Type B pancreatic cell (in vitro differentiated cells): ENCODE measurements around the gene JAK3. TPM values are rescaled to one million over a fixed set of nuclear protein-coding genes. Genes with fewer than 3 reads are reported as not detected.

Experiments
- DNase-seq: peaks from one replicate; pipeline ENCODE4 v3.0.0; 2021; ENCODE audit warnings: mixed read lengths; ENCODE audit not compliant: unreplicated experiment; ENCODE audit errors: extremely low spot score
- H3K27ac Mint-ChIP-seq: 2 replicates; pipeline ENCODE4 v1.8.0; 2021; ENCODE audit warnings: mild to moderate bottlenecking, mixed read lengths
- H3K27me3 Mint-ChIP-seq: 2 replicates; pipeline ENCODE4 v1.8.0; 2021; ENCODE audit warnings: mixed read lengths
- H3K36me3 Mint-ChIP-seq: 2 replicates; pipeline ENCODE4 v1.8.0; 2021; ENCODE audit warnings: mixed read lengths
- H3K4me1 Mint-ChIP-seq: one replicate; pipeline ENCODE4 v1.8.0; 2021; ENCODE audit warnings: mixed read lengths; ENCODE audit not compliant: unreplicated experiment
- H3K4me3 Mint-ChIP-seq: 2 replicates; pipeline ENCODE4 v1.8.0; 2021; ENCODE audit warnings: mild to moderate bottlenecking, mixed read lengths
- H3K9me3 Mint-ChIP-seq: 2 replicates; pipeline ENCODE4 v1.8.0; 2021; ENCODE audit warnings: mixed read lengths
- CTCF ChIP-seq: fragments of 200-600 bp; sonication (generic); conservative IDR thresholded peaks from 2 replicates; pipeline ENCODE4 v1.5.0; 2021; ENCODE audit warnings: antibody characterized with exemption, mild to moderate bottlenecking
- total RNA-seq: library from RNA; stranded (reverse); gene quantifications from 2 replicates; pipeline ENCODE4 v1.2.1, GENCODE V29; 2021; ENCODE audit warnings: low replicate concordance

JAK3 gene
- total RNA-seq, 1 donor from 2014 or later, result 4.3 TPM

GRCh38 chr19:17873786-17874757 lies 26.3 kb upstream of the JAK3 start:
- DNase-seq, result no peak
- Mint-ChIP-seq H3K9me3 (no peaks in the 10 kb centered on the region), H3K27ac (peak overlapping the region; percentile 46), H3K4me3 (peak overlapping the region; percentile 70), H3K27me3 (peaks cover 43% of the 10 kb centered on the region), H3K4me1 (no peaks in the 10 kb centered on the region), H3K36me3 (no peaks in the 10 kb centered on the region)
- TF ChIP-seq CTCF, result no peak

GRCh38 chr19:17872251-17873001 lies 24.6 kb upstream of the JAK3 start:
- H3K4me3 Mint-ChIP-seq, result no peak overlapping the region
- H3K36me3 Mint-ChIP-seq, result no peaks in the 10 kb centered on the region
- no peaks in the 10 kb centered on the region for H3K9me3 Mint-ChIP-seq
- no peak for DNase-seq
- no peak overlapping the region for H3K27ac Mint-ChIP-seq
- no peaks in the 10 kb centered on the region for H3K4me1 Mint-ChIP-seq
- TF ChIP-seq CTCF, result no peak
- H3K27me3 Mint-ChIP-seq, result peaks cover 56% of the 10 kb centered on the region

GRCh38 chr19:17871878-17872250 lies 24.1 kb upstream of the JAK3 start, which contains the start of gene SLC5A5:
Gene SLC5A5, plus strand, starts transcription at chr19:17871945. Its CDS starts 375 bp downstream, at chr19:17872320.
- DNase-seq, result no peak
- Mint-ChIP-seq H3K4me1 (no peaks in the 10 kb centered on the region), H3K36me3 (no peaks in the 10 kb centered on the region), H3K9me3 (no peaks in the 10 kb centered on the region), H3K4me3 (peak within 1 kb of the TSS; percentile 51), H3K27me3 (peaks cover 56% of the 10 kb centered on the region), H3K27ac (no peak within 1 kb of the TSS)
- no peak for TF ChIP-seq CTCF

- no peak overlapping the region for H3K4me3 Mint-ChIP-seq
- no peaks in the 10 kb centered on the region for H3K9me3 Mint-ChIP-seq
- no peak for DNase-seq
- no peak for TF ChIP-seq CTCF
- H3K4me1 Mint-ChIP-seq, result no peaks in the 10 kb centered on the region
- peaks cover 56% of the 10 kb centered on the region for H3K27me3 Mint-ChIP-seq
- H3K36me3 Mint-ChIP-seq, result no peaks in the 10 kb centered on the region
- no peak overlapping the region for H3K27ac Mint-ChIP-seq
These were observed 23.5 kb upstream of the JAK3 start for GRCh38 chr19:17871032-17871877.

- no peak overlapping the region for H3K27ac Mint-ChIP-seq
- H3K4me3 Mint-ChIP-seq, result no peak overlapping the region
- H3K9me3 Mint-ChIP-seq, result no peaks in the 10 kb centered on the region
- no peaks in the 10 kb centered on the region for H3K4me1 Mint-ChIP-seq
- no peak for TF ChIP-seq CTCF
- DNase-seq, result no peak
- H3K27me3 Mint-ChIP-seq, result peaks cover 48% of the 10 kb centered on the region
- H3K36me3 Mint-ChIP-seq, result peaks cover 6% of the 10 kb centered on the region
These were observed 21.4 kb upstream of the JAK3 start for GRCh38 chr19:17869114-17869608.
